PC-3 (cell line): ENCODE measurements around the gene PTGIR.

ENCODE experiments used
- CTCF ChIP-seq: fragments of 300-600 bp; sonication (generic); conservative IDR thresholded peaks from 2 replicates; pipeline ENCODE4 v1.5.1; 2017; ENCODE audit warnings: antibody characterized with exemption, low read depth, mild to moderate bottlenecking, low read length
- EZH2 ChIP-seq: fragments of 300-600 bp; sonication (generic); IDR thresholded peaks from one replicate; pipeline ENCODE4 v1.6.1; 2017; ENCODE audit warnings: antibody characterized with exemption, mild to moderate bottlenecking, low read length; ENCODE audit not compliant: unreplicated experiment
- EZH2phosphoT487 ChIP-seq: fragments of 300-600 bp; sonication (generic); IDR thresholded peaks from 2 replicates; pipeline ENCODE4 v1.6.1; 2018; ENCODE audit warnings: mild to moderate bottlenecking, antibody characterized with exemption, low read length, borderline replicate concordance

GRCh38 chr19:46603195-46603637, 21.7 kb downstream of the PTGIR start:
- no peak for TF ChIP-seq CTCF
- no peak for TF ChIP-seq EZH2
- no peak for TF ChIP-seq EZH2phosphoT487
